ENCODE results near the gene TRAPPC8. TPM values are rescaled to one million over a fixed set of nuclear protein-coding genes. Genes with fewer than 3 reads are reported as not detected.

The TRAPPC8 gene
- polyA plus RNA-seq, 2 of the 4 experiments (the other 2 are of a cell fraction): 12.2 to 41.8 TPM

- TF ChIP-seq RAD21 (conservative IDR thresholded peaks at IDR 0.05 in 1 of 2, IDR thresholded peaks at IDR 0.05 in 1 of 2): peak in 1 of 2 experiments; percentile 41; a peak in 1 of 5 replicates
- TF ChIP-seq ZSCAN20 (CRISPR knock-in tag; IDR thresholded peaks at IDR 0.05): no peak
- no peak for TF ChIP-seq CBX2 (IDR thresholded peaks at IDR 0.05; ENCODE audit: borderline replicate concordance, low read depth)
- TF ChIP-seq CHD2 (IDR thresholded peaks at IDR 0.05; ENCODE audit: low read length, partially characterized antibody): no peak
- 0 out of 3 replicates have a peak, but pooled peaks have one; percentile 29 for TF ChIP-seq SMC3 (IDR thresholded peaks at IDR 0.05)
- peak in 1 of 2 experiments; percentile 62; a peak in 2 of 5 replicates for TF ChIP-seq JUN (IDR thresholded peaks at IDR 0.05)
- no peak; the same call in 1 of the 2 replicates for TF ChIP-seq E2F6 (IDR thresholded peaks at IDR 0.05; ENCODE audit: borderline replicate concordance, low read depth)
- TF ChIP-seq HOXB5 (CRISPR knock-in tag; IDR thresholded peaks at IDR 0.05): 0 out of 2 replicates have a peak, but pooled peaks have one; percentile 45
- no peak for TF ChIP-seq MYC (IDR thresholded peaks at IDR 0.05; ENCODE audit: borderline replicate concordance, low read length)
- no peak for TF ChIP-seq NFE2L2 (conservative IDR thresholded peaks at IDR 0.05; ENCODE audit: low read length)
- TF ChIP-seq CEBPB (IDR thresholded peaks at IDR 0.05): no peak
- no peak for TF ChIP-seq ZFP36 (IDR thresholded peaks at IDR 0.05; ENCODE audit: borderline replicate concordance, partially characterized antibody)
- peak; percentile 55 for TF ChIP-seq POLR2A (IDR thresholded peaks at IDR 0.05; ENCODE audit: low read length)
- TF ChIP-seq, protein P1, sequence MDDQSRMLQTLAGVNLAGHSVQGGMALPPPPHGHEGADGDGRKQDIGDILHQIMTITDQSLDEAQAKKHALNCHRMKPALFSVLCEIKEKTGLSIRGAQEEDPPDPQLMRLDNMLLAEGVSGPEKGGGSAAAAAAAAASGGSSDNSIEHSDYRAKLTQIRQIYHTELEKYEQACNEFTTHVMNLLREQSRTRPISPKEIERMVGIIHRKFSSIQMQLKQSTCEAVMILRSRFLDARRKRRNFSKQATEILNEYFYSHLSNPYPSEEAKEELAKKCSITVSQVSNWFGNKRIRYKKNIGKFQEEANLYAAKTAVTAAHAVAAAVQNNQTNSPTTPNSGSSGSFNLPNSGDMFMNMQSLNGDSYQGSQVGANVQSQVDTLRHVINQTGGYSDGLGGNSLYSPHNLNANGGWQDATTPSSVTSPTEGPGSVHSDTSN (IDR thresholded peaks at IDR 0.05): no peak
- no peak for TF ChIP-seq FOSB (CRISPR knock-in tag; IDR thresholded peaks at IDR 0.05)
- peak; percentile 83 for TF ChIP-seq KDM5A (IDR thresholded peaks at IDR 0.05)
- no peak for TF ChIP-seq CBX8 (IDR thresholded peaks at IDR 0.05)
- TF ChIP-seq EP300 (IDR thresholded peaks at IDR 0.05): no peak
- no peak for TF ChIP-seq RFX5 (IDR thresholded peaks at IDR 0.05)
- TF ChIP-seq TP53 (CRISPR knock-in tag; IDR thresholded peaks at IDR 0.05): no peak
- TF ChIP-seq MAFK (IDR thresholded peaks at IDR 0.05; ENCODE audit: partially characterized antibody): no peak
- TF ChIP-seq HOXA7 (CRISPR knock-in tag; IDR thresholded peaks at IDR 0.05): no peak
- no peak for TF ChIP-seq ZNF302 (CRISPR knock-in tag; IDR thresholded peaks at IDR 0.05)
- TF ChIP-seq RCOR1 (IDR thresholded peaks at IDR 0.05; ENCODE audit: low read depth, low read length): no peak
- TF ChIP-seq, protein P2, sequence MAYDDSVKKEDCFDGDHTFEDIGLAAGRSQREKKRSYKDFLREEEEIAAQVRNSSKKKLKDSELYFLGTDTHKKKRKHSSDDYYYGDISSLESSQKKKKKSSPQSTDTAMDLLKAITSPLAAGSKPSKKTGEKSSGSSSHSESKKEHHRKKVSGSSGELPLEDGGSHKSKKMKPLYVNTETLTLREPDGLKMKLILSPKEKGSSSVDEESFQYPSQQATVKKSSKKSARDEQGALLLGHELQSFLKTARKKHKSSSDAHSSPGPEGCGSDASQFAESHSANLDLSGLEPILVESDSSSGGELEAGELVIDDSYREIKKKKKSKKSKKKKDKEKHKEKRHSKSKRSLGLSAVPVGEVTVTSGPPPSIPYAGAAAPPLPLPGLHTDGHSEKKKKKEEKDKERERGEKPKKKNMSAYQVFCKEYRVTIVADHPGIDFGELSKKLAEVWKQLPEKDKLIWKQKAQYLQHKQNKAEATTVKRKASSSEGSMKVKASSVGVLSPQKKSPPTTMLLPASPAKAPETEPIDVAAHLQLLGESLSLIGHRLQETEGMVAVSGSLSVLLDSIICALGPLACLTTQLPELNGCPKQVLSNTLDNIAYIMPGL (CRISPR knock-in tag; IDR thresholded peaks at IDR 0.05; ENCODE audit: borderline replicate concordance): no peak
- TF ChIP-seq BHLHE40 (IDR thresholded peaks at IDR 0.05; ENCODE audit: low read depth, low read length): peak; percentile 65
- TF ChIP-seq MAX (IDR thresholded peaks at IDR 0.05): peak; percentile 83
- no peak for TF ChIP-seq RARB (CRISPR knock-in tag; IDR thresholded peaks at IDR 0.05)
- no peak for TF ChIP-seq JUNB (IDR thresholded peaks at IDR 0.05)
Measured at GRCh38 chr18:31942999-31943877, at the start of gene TRAPPC8 (continued).

All from A549 (cell line).